Tibial nerve (tissue), 4 donors: ENCODE measurements around the gene SLC25A1. TPM values are rescaled to one million over a fixed set of nuclear protein-coding genes. Genes with fewer than 3 reads are reported as not detected.
"Not testable (repeated sequence)": the region's sequence is repeated elsewhere in the genome, so short reads cannot be mapped to it uniquely, and the experiment has no call there.

ENCODE experiments used
- DNase-seq, 2 donors: peaks; one replicate each; pipeline ENCODE4 v3.0.0-alpha.2; 2019; ENCODE audit warnings: low spot score in 2 of 2
- H3K27ac ChIP-seq, 4 donors: fragments of 200-600 bp; sonication (generic) in 3 of 4; one replicate each; pipeline ENCODE4 v1.5.1; 2017 to 2019; ENCODE audit warnings: mild to moderate bottlenecking in 1 of 4
- H3K27me3 ChIP-seq, 2 donors: fragments of 200-600 bp; sonication (generic) in 1 of 2; one replicate each; pipeline versions ENCODE4 v1.5.1 to v1.6.0; 2017 to 2019
- H3K36me3 ChIP-seq, 3 donors: fragments of 200-600 bp; sonication (generic); one replicate each; pipeline ENCODE4 v1.5.1; 2018 to 2019
- H3K4me1 ChIP-seq, 4 donors: fragments of 200-600 bp; sonication (generic) in 3 of 4; one replicate each; pipeline ENCODE4 v1.5.1; 2017 to 2019
- H3K4me3 ChIP-seq, 4 donors: fragments of 200-600 bp; sonication (generic) in 3 of 4; one replicate each; pipeline ENCODE4 v1.5.1; 2017 to 2019; ENCODE audit warnings: mild to moderate bottlenecking in 1 of 4, moderate library complexity in 1 of 4
- H3K9me3 ChIP-seq, 4 donors: fragments of 200-600 bp; sonication (generic) in 3 of 4; one replicate each; pipeline ENCODE4 v1.5.1; 2017 to 2019
- EP300 ChIP-seq, 2 donors: sonication (generic); formaldehyde crosslinking; IDR thresholded peaks; one replicate each; pipeline ENCODE4 v1.6.1; 2017; ENCODE audit warnings: antibody characterized with exemption in 2 of 2, mild to moderate bottlenecking in 1 of 2
- POLR2A ChIP-seq, 2 donors: fragments of 450-650 bp; IDR thresholded peaks; one replicate each; pipeline ENCODE4 v1.6.1; 2017; ENCODE audit warnings: antibody characterized with exemption in 2 of 2, mild to moderate bottlenecking in 2 of 2, moderate library complexity in 2 of 2
- WGBS, 2 donors: methylation state at CpG; one replicate each; pipeline ENCODE4 v1.1.5; 2018; 5-methylcytosine and 5-hydroxymethylcytosine counted together
- total RNA-seq, 4 donors: library from RNA; depleted of rRNA; stranded (reverse); fragments of >200 nt; gene quantifications; one replicate each; pipeline ENCODE4 v1.1.0, GENCODE V29; 2016
- TF ChIP-seq, protein P1 (sequence below), 5 experiments: fragments of 200-600 bp in 3 of 5; fragments of 450-650 bp in 2 of 5; sonication (generic) in 3 of 5; IDR thresholded peaks; one replicate each; pipeline ENCODE4 v1.5.1; 2016 to 2019; ENCODE audit warnings: antibody characterized with exemption in 5 of 5, mild to moderate bottlenecking in 3 of 5, moderate library complexity in 2 of 5

The SLC25A1 gene
- total RNA-seq, 4 donors from 2014 or later = 46.9 to 100 (median 86.2) TPM

DNA sequence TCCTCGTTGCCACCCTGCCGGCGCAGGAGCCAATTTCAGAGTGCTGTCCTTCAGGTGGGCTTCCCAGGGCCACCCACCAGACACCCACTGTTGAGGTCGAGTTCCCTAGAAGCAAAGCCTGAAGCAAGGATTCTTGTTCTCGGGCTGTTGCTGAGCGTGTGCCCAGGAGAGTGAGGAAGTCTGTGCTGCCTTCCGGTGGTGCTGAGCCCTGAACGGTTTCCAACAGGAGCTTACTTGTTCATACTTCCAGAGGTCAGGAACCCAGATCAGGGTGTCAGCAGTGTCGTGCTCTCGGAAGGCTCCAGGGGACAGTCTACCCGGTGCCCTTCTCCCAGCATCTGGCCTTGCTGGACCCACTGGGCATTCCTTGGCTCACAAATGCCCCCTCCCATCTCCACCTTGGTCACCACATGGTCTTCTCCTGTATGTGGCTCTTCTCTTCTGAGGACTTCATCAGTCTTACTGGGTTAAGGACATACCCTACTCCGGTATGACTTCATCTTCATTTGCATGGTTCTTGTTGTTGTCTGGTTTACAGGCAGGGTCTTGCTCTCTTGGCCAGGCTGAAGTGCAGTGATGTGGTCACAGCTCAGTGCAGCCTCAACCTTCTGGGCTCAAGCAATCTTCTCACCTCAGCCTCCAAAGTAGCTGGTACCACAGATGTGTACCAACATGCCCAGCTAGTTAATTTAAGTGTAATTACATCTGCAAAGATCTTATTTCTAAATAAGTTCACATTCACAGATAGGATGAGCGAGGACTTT is 11.2 kb downstream of the SLC25A1 start:
- peaks cover 0 to 28% (median 20%) of the 10 kb centered on the region in 4 donors for H3K4me1 ChIP-seq
- H3K27me3 ChIP-seq = peaks cover 0 to 58% of the 10 kb centered on the region in 2 donors
- no peak overlapping the region for H3K27ac ChIP-seq
- no peak overlapping the region for H3K4me3 ChIP-seq
- TF ChIP-seq POLR2A (IDR thresholded peaks at IDR 0.05) = no peak
- TF ChIP-seq, protein P1, sequence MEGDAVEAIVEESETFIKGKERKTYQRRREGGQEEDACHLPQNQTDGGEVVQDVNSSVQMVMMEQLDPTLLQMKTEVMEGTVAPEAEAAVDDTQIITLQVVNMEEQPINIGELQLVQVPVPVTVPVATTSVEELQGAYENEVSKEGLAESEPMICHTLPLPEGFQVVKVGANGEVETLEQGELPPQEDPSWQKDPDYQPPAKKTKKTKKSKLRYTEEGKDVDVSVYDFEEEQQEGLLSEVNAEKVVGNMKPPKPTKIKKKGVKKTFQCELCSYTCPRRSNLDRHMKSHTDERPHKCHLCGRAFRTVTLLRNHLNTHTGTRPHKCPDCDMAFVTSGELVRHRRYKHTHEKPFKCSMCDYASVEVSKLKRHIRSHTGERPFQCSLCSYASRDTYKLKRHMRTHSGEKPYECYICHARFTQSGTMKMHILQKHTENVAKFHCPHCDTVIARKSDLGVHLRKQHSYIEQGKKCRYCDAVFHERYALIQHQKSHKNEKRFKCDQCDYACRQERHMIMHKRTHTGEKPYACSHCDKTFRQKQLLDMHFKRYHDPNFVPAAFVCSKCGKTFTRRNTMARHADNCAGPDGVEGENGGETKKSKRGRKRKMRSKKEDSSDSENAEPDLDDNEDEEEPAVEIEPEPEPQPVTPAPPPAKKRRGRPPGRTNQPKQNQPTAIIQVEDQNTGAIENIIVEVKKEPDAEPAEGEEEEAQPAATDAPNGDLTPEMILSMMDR (IDR thresholded peaks at IDR 0.05) = no peak
- no peak for TF ChIP-seq EP300 (IDR thresholded peaks at IDR 0.05)
- no peaks in the 10 kb centered on the region for H3K36me3 ChIP-seq
- no peak for DNase-seq
- peaks cover 0 to 11% (median 0%) of the 10 kb centered on the region in 4 donors for H3K9me3 ChIP-seq
- 59 to 63% methylated on average over 13 of the region's 13 CpGs for WGBS, 2 donors

GRCh38 chr22:19166421-19166820 is 12.1 kb downstream of the SLC25A1 start:
- H3K27ac ChIP-seq = no peak overlapping the region
- TF ChIP-seq EP300 (IDR thresholded peaks at IDR 0.05) (no peak), POLR2A (IDR thresholded peaks at IDR 0.05) (no peak)
- TF ChIP-seq, protein P1 (IDR thresholded peaks at IDR 0.05) = no peak
- H3K4me3 ChIP-seq = no peak overlapping the region
- H3K27me3 ChIP-seq = peaks cover 0 to 65% of the 10 kb centered on the region in 2 donors
- 80 to 82% methylated on average over 8 of the region's 8 CpGs for WGBS, 2 donors
- H3K36me3 ChIP-seq = no peaks in the 10 kb centered on the region
- H3K4me1 ChIP-seq = peaks cover 0 to 24% (median 17%) of the 10 kb centered on the region in 4 donors
- peaks cover 0 to 11% (median 0%) of the 10 kb centered on the region in 4 donors for H3K9me3 ChIP-seq
- no peak for DNase-seq

DNA sequence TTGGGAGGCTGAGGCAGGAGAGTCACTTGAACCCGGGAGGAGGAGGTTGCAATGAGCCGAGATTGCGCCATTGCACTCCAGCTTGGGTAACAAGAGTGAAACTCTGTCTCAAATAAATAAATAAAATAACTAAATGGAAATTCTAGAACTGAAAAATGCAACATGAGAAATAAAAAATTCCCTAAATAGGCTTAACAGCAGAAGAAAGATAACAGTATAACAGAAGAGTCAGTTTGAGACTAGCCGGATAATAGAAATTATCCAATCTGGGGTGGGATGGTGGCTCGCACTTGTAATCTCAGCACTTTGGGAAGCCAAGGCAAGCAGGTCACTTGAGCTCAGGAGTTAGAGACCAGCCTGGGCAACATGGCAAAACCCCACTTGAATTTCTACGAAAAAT is 14.1 kb downstream of the SLC25A1 start:
- Histone ChIP-seq H3K4me1 (peaks cover 0 to 7% (median 3%) of the 10 kb centered on the region in 4 donors), H3K27me3 (peaks cover 0 to 60% of the 10 kb centered on the region in 2 donors), H3K36me3 (no peaks in the 10 kb centered on the region), H3K27ac (no peak overlapping the region), H3K9me3 (peaks cover 0 to 11% (median 0%) of the 10 kb centered on the region in 4 donors), H3K4me3 (no peak overlapping the region)
- 92 to 96% methylated on average over 6 of the region's 6 CpGs for WGBS, 2 donors
- no peak for TF ChIP-seq EP300 (IDR thresholded peaks at IDR 0.05)
- DNase-seq = no peak

DNA sequence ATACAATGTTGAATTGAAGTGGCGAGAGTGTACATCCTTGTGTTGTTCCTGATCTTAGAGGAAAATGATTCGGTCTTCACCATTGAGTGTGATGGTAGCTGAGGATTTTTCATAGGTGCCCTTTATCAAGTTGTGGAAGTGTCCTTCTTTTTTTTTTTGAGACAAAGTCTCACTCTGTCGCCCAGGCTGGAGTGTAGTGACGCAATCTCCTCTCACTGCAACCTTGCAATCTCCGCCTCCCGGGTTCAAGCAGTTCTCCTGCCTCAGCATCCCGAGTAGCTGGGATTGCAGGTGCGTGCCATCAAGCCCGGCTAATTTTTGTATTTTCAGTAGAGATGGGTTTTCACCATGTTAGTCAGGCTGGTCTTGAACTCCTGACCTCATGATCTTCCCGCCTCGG is 19.9 kb downstream of the SLC25A1 start:
- WGBS, 2 donors = 87 to 90% methylated on average over 11 of the region's 11 CpGs
- H3K4me1 ChIP-seq, H3K4me3 ChIP-seq, DNase-seq, H3K27ac ChIP-seq, H3K36me3 ChIP-seq, H3K9me3 ChIP-seq: not testable (repeated sequence)
- peaks cover 0 to 20% of the 10 kb centered on the region in 2 donors for H3K27me3 ChIP-seq

DNA sequence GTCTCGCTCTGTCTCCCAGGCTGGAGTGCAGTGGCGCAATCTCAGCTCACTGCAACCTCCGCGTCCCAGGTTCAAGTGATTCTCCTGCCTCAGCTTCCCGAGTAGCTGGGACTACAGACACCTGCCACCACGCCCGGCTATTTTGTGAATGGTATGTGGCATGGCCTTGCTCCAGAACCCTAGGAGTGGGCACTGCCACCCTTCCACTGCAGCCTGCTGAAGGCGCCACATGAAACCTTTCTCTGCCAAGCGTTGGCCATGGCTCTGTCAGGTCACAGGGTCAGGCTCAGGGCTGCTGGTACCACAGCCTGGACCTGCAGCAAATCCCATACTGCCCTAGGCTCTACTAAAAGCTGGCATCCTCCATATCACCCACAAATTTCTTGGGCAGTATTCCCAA is 22.4 kb downstream of the SLC25A1 start:
- not testable (repeated sequence) for H3K9me3 ChIP-seq, H3K4me1 ChIP-seq, H3K4me3 ChIP-seq, DNase-seq, H3K36me3 ChIP-seq, H3K27ac ChIP-seq
- H3K27me3 ChIP-seq = peaks cover 0 to 29% of the 10 kb centered on the region in 2 donors
- WGBS, 2 donors = 89 to 90% methylated on average over 9 of the region's 9 CpGs

GRCh38 chr22:19152942-19153883 is 25.3 kb downstream of the SLC25A1 start:
- peaks cover 0 to 50% of the 10 kb centered on the region in 2 donors for H3K27me3 ChIP-seq
- WGBS, 2 donors = 71 to 72% methylated on average over 11 of the region's 11 CpGs

More at GRCh38 chr22:19152942-19153883, 25.3 kb downstream of the SLC25A1 start:
- Histone ChIP-seq H3K4me3 (no peak overlapping the region), H3K36me3 (no peaks in the 10 kb centered on the region), H3K27ac (no peak overlapping the region), H3K4me1 (peaks cover 0 to 18% (median 4%) of the 10 kb centered on the region in 4 donors), H3K9me3 (peaks cover 0 to 5% (median 0%) of the 10 kb centered on the region in 4 donors)
- TF ChIP-seq EP300 (IDR thresholded peaks at IDR 0.05) (no peak), POLR2A (IDR thresholded peaks at IDR 0.05) (no peak)
- TF ChIP-seq, protein P1 (IDR thresholded peaks at IDR 0.05) = no peak
- DNase-seq = no peak
